ENCODE data around the gene PDZRN3. TPM values are rescaled to one million over a fixed set of nuclear protein-coding genes. Genes with fewer than 3 reads are reported as not detected.

Gene PDZRN3
- total RNA-seq, 1 experiment from 2014 or later = 12.5 TPM

DNA sequence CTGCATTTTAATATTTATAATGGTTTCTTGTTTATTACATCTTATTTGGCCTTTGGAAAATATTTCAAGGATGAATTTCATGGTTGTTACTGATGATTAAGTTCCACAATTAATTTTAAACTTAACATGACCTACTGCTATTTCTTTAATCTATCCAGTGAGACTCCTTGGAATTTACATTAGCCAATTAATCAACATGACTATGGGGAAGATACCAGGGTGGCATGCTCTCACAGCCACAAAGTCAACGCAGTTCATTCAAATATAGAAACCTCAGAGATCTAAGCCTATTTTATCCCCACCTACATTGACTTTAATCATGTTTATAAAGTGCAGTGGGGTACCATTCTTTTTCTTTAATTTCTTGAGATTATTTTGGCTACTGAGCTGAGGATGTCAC is 43.6 kb upstream of the PDZRN3 start:
- Mint-ChIP-seq H3K9me3 (ENCODE audit: unreplicated experiment) (no peaks in the 10 kb centered on the region), H3K27me3 (ENCODE audit: insufficient read depth, unreplicated experiment) (peaks cover 6% of the 10 kb centered on the region), H3K4me1 (ENCODE audit: low read depth, unreplicated experiment) (no peaks in the 10 kb centered on the region), H3K36me3 (ENCODE audit: insufficient read depth, unreplicated experiment) (no peaks in the 10 kb centered on the region), H3K27ac (ENCODE audit: unreplicated experiment) (no peak overlapping the region), H3K4me3 (ENCODE audit: unreplicated experiment) (no peak overlapping the region)
- POLR2A ChIA-PET = no interaction called here
- Histone ChIP-seq H3K36me3 (ENCODE audit: control insufficient read depth, insufficient read depth, low read length) (no peaks in the 10 kb centered on the region), H3K4me1 (peaks cover 8% of the 10 kb centered on the region), H3K4me3 (ENCODE audit: low read depth, low read length) (no peak overlapping the region), H3K9me3 (no peaks in the 10 kb centered on the region), H3K27me3 (replicated peaks; ENCODE audit: control insufficient read depth, insufficient read depth, low read length) (no peaks in the 10 kb centered on the region)
- TF ChIP-seq, protein P1, sequence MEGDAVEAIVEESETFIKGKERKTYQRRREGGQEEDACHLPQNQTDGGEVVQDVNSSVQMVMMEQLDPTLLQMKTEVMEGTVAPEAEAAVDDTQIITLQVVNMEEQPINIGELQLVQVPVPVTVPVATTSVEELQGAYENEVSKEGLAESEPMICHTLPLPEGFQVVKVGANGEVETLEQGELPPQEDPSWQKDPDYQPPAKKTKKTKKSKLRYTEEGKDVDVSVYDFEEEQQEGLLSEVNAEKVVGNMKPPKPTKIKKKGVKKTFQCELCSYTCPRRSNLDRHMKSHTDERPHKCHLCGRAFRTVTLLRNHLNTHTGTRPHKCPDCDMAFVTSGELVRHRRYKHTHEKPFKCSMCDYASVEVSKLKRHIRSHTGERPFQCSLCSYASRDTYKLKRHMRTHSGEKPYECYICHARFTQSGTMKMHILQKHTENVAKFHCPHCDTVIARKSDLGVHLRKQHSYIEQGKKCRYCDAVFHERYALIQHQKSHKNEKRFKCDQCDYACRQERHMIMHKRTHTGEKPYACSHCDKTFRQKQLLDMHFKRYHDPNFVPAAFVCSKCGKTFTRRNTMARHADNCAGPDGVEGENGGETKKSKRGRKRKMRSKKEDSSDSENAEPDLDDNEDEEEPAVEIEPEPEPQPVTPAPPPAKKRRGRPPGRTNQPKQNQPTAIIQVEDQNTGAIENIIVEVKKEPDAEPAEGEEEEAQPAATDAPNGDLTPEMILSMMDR (IDR thresholded peaks at IDR 0.05; ENCODE audit: insufficient read depth in 1 of 2, low read depth in 1 of 2, low read length in 1 of 2, severe bottlenecking in 1 of 2, unreplicated experiment in 1 of 2) = no peak
- CTCF ChIA-PET = no interaction called here
- intact Hi-C loops (cut with micrococcal nuclease; ENCODE audit: unreplicated experiment) = no loop called here
- DNase-seq = no peak
- no TSS peak for BruUV-seq (replicated peaks)

DNA sequence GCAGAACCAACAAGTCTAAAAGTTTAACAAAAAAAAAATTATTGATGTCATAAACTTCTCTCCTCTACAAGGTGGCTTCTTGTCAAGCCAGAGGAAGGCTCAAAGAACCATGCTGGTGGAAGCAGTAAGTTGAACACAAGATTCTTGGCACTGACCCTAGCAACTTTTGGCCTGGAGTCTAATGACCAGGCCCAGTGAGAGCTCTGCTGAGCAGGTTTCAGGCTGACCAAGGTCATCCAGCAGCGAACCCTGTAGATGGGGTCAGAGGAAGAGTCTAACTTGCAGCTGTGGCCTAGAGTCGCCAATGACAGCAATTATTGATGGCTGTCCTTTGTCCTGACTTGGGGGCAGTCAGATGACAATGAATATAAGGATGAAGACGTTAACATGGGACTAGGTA is 43.1 kb upstream of the PDZRN3 start:
- intact Hi-C loops (cut with micrococcal nuclease; ENCODE audit: unreplicated experiment) = no loop called here
- no peaks in the 10 kb centered on the region for H3K9me3 ChIP-seq
- no peak overlapping the region for H3K4me3 ChIP-seq (ENCODE audit: low read depth, low read length)
- Mint-ChIP-seq H3K4me1 (ENCODE audit: low read depth, unreplicated experiment) (no peaks in the 10 kb centered on the region), H3K36me3 (ENCODE audit: insufficient read depth, unreplicated experiment) (no peaks in the 10 kb centered on the region), H3K4me3 (ENCODE audit: unreplicated experiment) (no peak overlapping the region), H3K27me3 (ENCODE audit: insufficient read depth, unreplicated experiment) (peaks cover 2% of the 10 kb centered on the region), H3K9me3 (ENCODE audit: unreplicated experiment) (no peaks in the 10 kb centered on the region), H3K27ac (ENCODE audit: unreplicated experiment) (no peak overlapping the region)
- TF ChIP-seq, protein P1 (IDR thresholded peaks at IDR 0.05; ENCODE audit: insufficient read depth in 1 of 2, low read depth in 1 of 2, low read length in 1 of 2, severe bottlenecking in 1 of 2, unreplicated experiment in 1 of 2) = no peak
- BruUV-seq (replicated peaks) = no TSS peak
- ChIA-PET POLR2A (no interaction called here), CTCF (no interaction called here)
- no peaks in the 10 kb centered on the region for H3K36me3 ChIP-seq (ENCODE audit: control insufficient read depth, insufficient read depth, low read length)
- H3K4me1 ChIP-seq = peaks cover 8% of the 10 kb centered on the region
- H3K27me3 ChIP-seq (replicated peaks; ENCODE audit: control insufficient read depth, insufficient read depth, low read length) = no peaks in the 10 kb centered on the region
- DNase-seq = no peak

DNA sequence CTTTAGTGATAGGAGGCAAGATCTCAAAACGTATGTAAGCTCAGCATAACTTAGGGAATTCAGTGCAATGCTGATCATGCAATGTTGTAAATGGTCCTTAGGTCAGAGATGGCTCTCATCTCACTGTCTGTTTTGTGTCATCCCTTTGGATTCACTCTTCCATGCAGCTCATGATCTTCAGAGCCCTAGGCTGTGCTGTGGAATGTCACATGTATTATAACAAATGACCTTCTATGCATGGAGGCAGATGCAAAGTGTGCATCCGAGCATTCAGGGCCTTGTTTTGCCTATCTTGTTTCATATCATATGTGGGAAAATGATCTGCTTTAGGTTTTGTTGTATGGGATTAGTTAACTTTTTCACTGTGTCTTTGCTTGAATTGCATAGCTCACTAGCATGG is 40.5 kb upstream of the PDZRN3 start:
- no peak for DNase-seq
- Mint-ChIP-seq H3K9me3 (ENCODE audit: unreplicated experiment) (no peaks in the 10 kb centered on the region), H3K36me3 (ENCODE audit: insufficient read depth, unreplicated experiment) (no peaks in the 10 kb centered on the region), H3K4me1 (ENCODE audit: low read depth, unreplicated experiment) (no peaks in the 10 kb centered on the region), H3K4me3 (ENCODE audit: unreplicated experiment) (no peak overlapping the region), H3K27me3 (ENCODE audit: insufficient read depth, unreplicated experiment) (no peaks in the 10 kb centered on the region), H3K27ac (ENCODE audit: unreplicated experiment) (no peak overlapping the region)
- no peaks in the 10 kb centered on the region for H3K9me3 ChIP-seq
- peaks cover 8% of the 10 kb centered on the region for H3K4me1 ChIP-seq
- ChIA-PET CTCF (no interaction called here), POLR2A (no interaction called here)
- TF ChIP-seq, protein P1 (IDR thresholded peaks at IDR 0.05; ENCODE audit: insufficient read depth in 1 of 2, low read depth in 1 of 2, low read length in 1 of 2, severe bottlenecking in 1 of 2, unreplicated experiment in 1 of 2) = no peak
- no peaks in the 10 kb centered on the region for H3K36me3 ChIP-seq (ENCODE audit: control insufficient read depth, insufficient read depth, low read length)
- no TSS peak for BruUV-seq (replicated peaks)
- H3K27me3 ChIP-seq (replicated peaks; ENCODE audit: control insufficient read depth, insufficient read depth, low read length) = no peaks in the 10 kb centered on the region
- intact Hi-C loops (cut with micrococcal nuclease; ENCODE audit: unreplicated experiment) = no loop called here
- no peak overlapping the region for H3K4me3 ChIP-seq (ENCODE audit: low read depth, low read length)
